ENCODE results near the gene ZNF438. TPM values are rescaled to one million over a fixed set of nuclear protein-coding genes. Genes with fewer than 3 reads are reported as not detected.

Gene ZNF438
- total and polyA plus RNA-seq, 2 of the 8 experiments (the other 6 are each of a cell fraction or from before 2014, with no cell fraction given), result 0.95 to 1.7 TPM

DNA sequence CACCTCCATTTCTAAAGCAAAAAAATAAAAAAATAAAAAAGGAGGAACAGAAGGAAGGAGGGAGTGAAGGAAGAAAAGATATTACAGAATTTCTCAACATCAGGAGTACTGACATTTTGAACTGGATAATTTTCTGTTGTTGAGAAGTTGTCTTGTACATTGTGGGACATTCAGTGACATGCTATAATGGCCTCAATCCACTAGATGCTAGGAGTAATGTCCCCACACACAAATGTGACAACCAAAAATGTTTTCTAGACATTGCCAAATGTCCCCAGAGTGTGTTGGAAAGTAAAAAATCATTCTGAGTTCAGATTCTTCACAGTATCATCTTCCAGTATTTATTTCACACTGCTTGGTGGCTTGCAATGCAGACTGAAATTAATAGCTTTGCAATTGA is 6.5 kb downstream of the ZNF438 start:
- no peak for FAIRE-seq
- Histone ChIP-seq H3K4ac (replicated peaks; ENCODE audit: insufficient read length, low read depth, low read length) (no peak overlapping the region), H3K27me3 (replicated peaks in 1 of 4; ENCODE audit: control insufficient read depth in 3 of 4, extremely low read depth in 1 of 4, insufficient read depth in 3 of 4, low read length in 3 of 4) (no peaks in the 10 kb centered on the region), H3K36me3 (ENCODE audit: control insufficient read depth in 2 of 4, insufficient read depth in 4 of 4, low read length in 3 of 4) (no peaks in the 10 kb centered on the region), H4K20me1 (replicated peaks in 1 of 2; ENCODE audit: control insufficient read depth in 1 of 2, insufficient read depth in 2 of 2, low read length in 2 of 2) (no peaks in the 10 kb centered on the region), H4K8ac (ENCODE audit: extremely low read depth, insufficient read depth, low read length) (no peak overlapping the region), H2BK12ac (ENCODE audit: low read depth, low read length) (no peak overlapping the region), H3K4me1 (replicated peaks in 1 of 4; ENCODE audit: control insufficient read depth in 3 of 4, insufficient read depth in 4 of 4, low read length in 3 of 4) (peaks cover 0 to 3% (median 0%) of the 10 kb centered on the region in 4 experiments; a peak in 2 of 7 replicates), H3K9ac (replicated peaks in 1 of 4; ENCODE audit: extremely low read depth in 1 of 4, low read depth in 3 of 4, low read length in 3 of 4) (no peak overlapping the region), H4K5ac (ENCODE audit: insufficient read length, low read depth, low read length) (no peak overlapping the region), H3K23ac (ENCODE audit: insufficient read length) (no peak overlapping the region), H2AFZ (ENCODE audit: low read length) (no peak overlapping the region), H2BK120ac (replicated peaks; ENCODE audit: low read depth, low read length) (no peak overlapping the region), H3K23me2 (ENCODE audit: low read depth, low read length) (no peaks in the 10 kb centered on the region; the same call in 1 of the 2 replicates), H3K4me3 (ENCODE audit: extremely low read depth in 1 of 4, insufficient read depth in 2 of 4, low read depth in 3 of 4, low read length in 4 of 4) (no peak overlapping the region), H2BK5ac (ENCODE audit: low read depth, low read length) (no peak overlapping the region), H2BK15ac (ENCODE audit: low read length) (no peak overlapping the region), H3K56ac (replicated peaks; ENCODE audit: insufficient read length, low read depth, low read length) (no peak overlapping the region), H3K9me3 (ENCODE audit: insufficient read depth in 2 of 2, low read depth in 1 of 2, low read length in 1 of 2) (no peaks in the 10 kb centered on the region), H3K79me1 (ENCODE audit: low read depth, low read length) (no peaks in the 10 kb centered on the region; the same call in 1 of the 2 replicates), H2AK5ac (ENCODE audit: low read depth, low read length) (no peak overlapping the region), H4K91ac (replicated peaks; ENCODE audit: insufficient read length, low read length) (no peak overlapping the region), H3K79me2 (ENCODE audit: control insufficient read depth in 1 of 2, insufficient read depth in 2 of 2, low read length in 2 of 2) (no peaks in the 10 kb centered on the region), H3K27ac (ENCODE audit: low read depth, low read length) (no peak overlapping the region), H2BK20ac (ENCODE audit: low read length) (no peak overlapping the region), H3K18ac (ENCODE audit: extremely low read depth, low read length) (no peak overlapping the region), H3K4me2 (ENCODE audit: insufficient read depth in 1 of 2, low read depth in 2 of 2, low read length in 2 of 2) (no peak overlapping the region), H3K14ac (ENCODE audit: insufficient read length) (no peak overlapping the region)
- POLR2A ChIA-PET (ENCODE audit: partially characterized antibody), result no interaction called here
- no peak for DNase-seq (ENCODE audit: low read depth in 1 of 2, low spot score in 2 of 2)
- TF ChIP-seq PHF8 (conservative IDR thresholded peaks at IDR 0.05; ENCODE audit: low read depth, low read length), result no peak
- TF ChIP-seq NANOG (IDR thresholded peaks at IDR 0.05; ENCODE audit: insufficient read depth, low read depth, low read length, poor library complexity, severe bottlenecking), result no peak
- TF ChIP-seq RXRA (IDR thresholded peaks at IDR 0.05; ENCODE audit: insufficient read depth, low read depth, low read length), result no peak
- TF ChIP-seq, protein P1, sequence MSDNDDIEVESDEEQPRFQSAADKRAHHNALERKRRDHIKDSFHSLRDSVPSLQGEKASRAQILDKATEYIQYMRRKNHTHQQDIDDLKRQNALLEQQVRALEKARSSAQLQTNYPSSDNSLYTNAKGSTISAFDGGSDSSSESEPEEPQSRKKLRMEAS (IDR thresholded peaks at IDR 0.05), result no peak
- TF ChIP-seq BRCA1 (IDR thresholded peaks at IDR 0.05; ENCODE audit: low read depth, low read length), result no peak
- TF ChIP-seq CTBP2 (IDR thresholded peaks at IDR 0.05; ENCODE audit: borderline replicate concordance, insufficient read depth, insufficient read length, low read length), result no peak
- no peak for TF ChIP-seq EZH2 (IDR thresholded peaks at IDR 0.05; ENCODE audit: low read depth, low read length, severe bottlenecking)
- TF ChIP-seq, protein P2, sequence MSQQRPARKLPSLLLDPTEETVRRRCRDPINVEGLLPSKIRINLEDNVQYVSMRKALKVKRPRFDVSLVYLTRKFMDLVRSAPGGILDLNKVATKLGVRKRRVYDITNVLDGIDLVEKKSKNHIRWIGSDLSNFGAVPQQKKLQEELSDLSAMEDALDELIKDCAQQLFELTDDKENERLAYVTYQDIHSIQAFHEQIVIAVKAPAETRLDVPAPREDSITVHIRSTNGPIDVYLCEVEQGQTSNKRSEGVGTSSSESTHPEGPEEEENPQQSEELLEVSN (IDR thresholded peaks at IDR 0.05), result no peak
- no peak for TF ChIP-seq YY1 (IDR thresholded peaks at IDR 0.05; ENCODE audit: low read depth, low read length)
- CTCF ChIA-PET (ENCODE audit: partially characterized antibody), result interaction anchor here (1.0 to 2.2 kb wide), 2 partner anchors 9 to 10 kb away, joined by 3 to 7 read pairs; no protein-coding TSS in a partner anchor
